Measurements from ENCODE around the gene TLX1.

TLX1 gene

GRCh38 chr10:101134299-101135127 is 3.4 kb downstream of the TLX1 start:
- no peak for DNase-seq

GRCh38 chr10:101135141-101136006 is 4.3 kb downstream of the TLX1 start:
- no peak for DNase-seq

GRCh38 chr10:101136007-101136707 is 5.1 kb downstream of the TLX1 start:
- no peak for DNase-seq

GRCh38 chr10:101136708-101137121 is 5.6 kb downstream of the TLX1 start:
- DNase-seq: no peak

- DNase-seq: no peak
These were observed 6.2 kb downstream of the TLX1 start for GRCh38 chr10:101137271-101137670.

GRCh38 chr10:101138788-101139420 is 7.8 kb downstream of the TLX1 start:
- no peak for DNase-seq

GRCh38 chr10:101139421-101139911 is 8.4 kb downstream of the TLX1 start:
- DNase-seq: no peak

- DNase-seq: no peak
These were observed 9.2 kb downstream of the TLX1 start for GRCh38 chr10:101140084-101140949.

- DNase-seq: no peak
These were observed 10.0 kb downstream of the TLX1 start for GRCh38 chr10:101140950-101141615.

- DNase-seq: peak; percentile 49 to 74 (median 65)
These were observed 10.8 kb downstream of the TLX1 start for GRCh38 chr10:101141616-101142532.

- DNase-seq: no peak
These were observed 11.6 kb downstream of the TLX1 start for GRCh38 chr10:101142533-101143344.

GRCh38 chr10:101143345-101143630 is 12.2 kb downstream of the TLX1 start:
- DNase-seq: no peak

- no peak for DNase-seq
These were observed 13.0 kb downstream of the TLX1 start for GRCh38 chr10:101144053-101144452.

GRCh38 chr10:101145145-101145544 is 14.0 kb downstream of the TLX1 start:
- DNase-seq: no peak

GRCh38 chr10:101145750-101146391 is 14.8 kb downstream of the TLX1 start:
- no peak for DNase-seq

GRCh38 chr10:101146392-101147251 is 15.5 kb downstream of the TLX1 start:
- no peak for DNase-seq

- DNase-seq: no peak
These were observed 20.3 kb downstream of the TLX1 start for GRCh38 chr10:101151395-101151794.

All from T-helper 2 cell (primary cell).